Mammary epithelial cell (primary cell): ENCODE measurements around the gene DAD1.

Experiments used
- EZH2 ChIP-seq: IDR thresholded peaks from 2 replicates; pipeline ENCODE4 v1.6.1; 2012; ENCODE audit warnings: low read length, inconsistent platforms, borderline replicate concordance
- TF ChIP-seq, protein P1 (sequence below), 2 donors: IDR thresholded peaks in 1 of 2; conservative IDR thresholded peaks in 1 of 2; 2 replicates each; pipeline ENCODE4 v1.5.1; 2011 to 2012; ENCODE audit warnings: inconsistent platforms in 2 of 2, low read length in 2 of 2, mild to moderate bottlenecking in 2 of 2, control low read depth in 1 of 2, low read depth in 1 of 2; ENCODE audit not compliant: insufficient read depth in 1 of 2; ENCODE audit errors: extremely low read depth in 1 of 2

DNA sequence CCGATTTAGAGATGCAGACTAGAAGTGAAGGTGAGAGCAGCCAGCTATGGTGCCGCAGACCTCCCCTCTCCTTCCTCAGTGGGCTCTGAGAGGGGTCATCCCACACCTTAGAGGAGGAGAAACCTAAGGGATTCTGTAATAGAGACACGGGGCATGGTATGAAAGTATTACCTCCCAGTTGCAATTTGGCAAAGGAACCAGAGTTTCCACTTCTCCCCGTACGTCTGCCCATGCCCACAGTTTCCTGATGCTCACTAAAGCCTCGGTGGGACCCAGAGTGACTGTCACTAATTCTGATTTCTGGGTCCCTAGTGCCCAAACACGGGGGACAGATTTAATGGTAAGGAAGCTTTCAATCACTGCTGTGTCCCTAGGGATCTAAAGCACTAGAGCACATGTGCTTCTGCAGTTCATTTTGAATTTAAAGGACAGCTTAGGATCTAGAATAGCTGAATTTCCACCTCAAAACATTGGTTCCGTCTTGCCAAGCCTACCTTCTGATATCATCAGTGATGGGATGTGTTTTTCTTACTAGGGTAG is 44.1 kb downstream of the DAD1 start:
- TF ChIP-seq, protein P1, sequence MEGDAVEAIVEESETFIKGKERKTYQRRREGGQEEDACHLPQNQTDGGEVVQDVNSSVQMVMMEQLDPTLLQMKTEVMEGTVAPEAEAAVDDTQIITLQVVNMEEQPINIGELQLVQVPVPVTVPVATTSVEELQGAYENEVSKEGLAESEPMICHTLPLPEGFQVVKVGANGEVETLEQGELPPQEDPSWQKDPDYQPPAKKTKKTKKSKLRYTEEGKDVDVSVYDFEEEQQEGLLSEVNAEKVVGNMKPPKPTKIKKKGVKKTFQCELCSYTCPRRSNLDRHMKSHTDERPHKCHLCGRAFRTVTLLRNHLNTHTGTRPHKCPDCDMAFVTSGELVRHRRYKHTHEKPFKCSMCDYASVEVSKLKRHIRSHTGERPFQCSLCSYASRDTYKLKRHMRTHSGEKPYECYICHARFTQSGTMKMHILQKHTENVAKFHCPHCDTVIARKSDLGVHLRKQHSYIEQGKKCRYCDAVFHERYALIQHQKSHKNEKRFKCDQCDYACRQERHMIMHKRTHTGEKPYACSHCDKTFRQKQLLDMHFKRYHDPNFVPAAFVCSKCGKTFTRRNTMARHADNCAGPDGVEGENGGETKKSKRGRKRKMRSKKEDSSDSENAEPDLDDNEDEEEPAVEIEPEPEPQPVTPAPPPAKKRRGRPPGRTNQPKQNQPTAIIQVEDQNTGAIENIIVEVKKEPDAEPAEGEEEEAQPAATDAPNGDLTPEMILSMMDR (conservative IDR thresholded peaks at IDR 0.05 in 1 of 2, IDR thresholded peaks at IDR 0.05 in 1 of 2; ENCODE audit: extremely low read depth in 1 of 2, insufficient read depth in 1 of 2, low read depth in 1 of 2, low read length in 2 of 2): no peak
- TF ChIP-seq EZH2: no peak
